ENCODE results near the gene SLC9A7.

The SLC9A7 gene

DNA sequence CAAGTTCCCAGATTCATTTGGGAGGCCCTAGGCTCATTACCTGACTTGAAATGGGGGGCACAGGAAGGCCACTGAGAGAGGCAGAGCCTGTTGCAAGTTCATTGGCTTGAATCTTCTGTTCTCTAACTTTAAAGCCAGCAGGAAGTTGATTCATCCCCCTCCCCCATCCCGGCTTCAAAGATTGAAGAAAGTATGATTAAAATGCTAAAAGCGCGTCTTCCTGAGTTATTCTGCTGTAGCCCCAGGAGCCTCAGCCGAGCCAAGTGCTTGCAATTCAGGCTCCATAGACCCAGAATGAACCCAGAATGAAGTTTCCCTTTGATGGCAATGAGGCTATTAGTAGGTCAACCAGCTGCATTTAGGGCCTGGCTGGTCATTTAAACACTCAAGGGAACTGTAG lies 170.7 kb downstream of the SLC9A7 start:
- Histone ChIP-seq H3K79me2 (ENCODE audit: insufficient read depth, low read depth) (no peaks in the 10 kb centered on the region), H3K27ac (no peak overlapping the region), H4K20me1 (ENCODE audit: insufficient read depth) (no peaks in the 10 kb centered on the region), H3K27me3 (ENCODE audit: insufficient read depth, low read depth) (no peaks in the 10 kb centered on the region), H3K4me3 (IDR thresholded peaks at IDR 0.05; ENCODE audit: insufficient read depth, low read depth, low read length) (no peak overlapping the region), H3K9ac (no peak overlapping the region), H3K36me3 (ENCODE audit: insufficient read depth) (no peaks in the 10 kb centered on the region), H3K4me2 (no peak overlapping the region), H2AFZ (ENCODE audit: low read depth) (no peak overlapping the region), H3K4me1 (ENCODE audit: low read depth, poor library complexity, severe bottlenecking) (no peaks in the 10 kb centered on the region)
- TF ChIP-seq, protein P1, sequence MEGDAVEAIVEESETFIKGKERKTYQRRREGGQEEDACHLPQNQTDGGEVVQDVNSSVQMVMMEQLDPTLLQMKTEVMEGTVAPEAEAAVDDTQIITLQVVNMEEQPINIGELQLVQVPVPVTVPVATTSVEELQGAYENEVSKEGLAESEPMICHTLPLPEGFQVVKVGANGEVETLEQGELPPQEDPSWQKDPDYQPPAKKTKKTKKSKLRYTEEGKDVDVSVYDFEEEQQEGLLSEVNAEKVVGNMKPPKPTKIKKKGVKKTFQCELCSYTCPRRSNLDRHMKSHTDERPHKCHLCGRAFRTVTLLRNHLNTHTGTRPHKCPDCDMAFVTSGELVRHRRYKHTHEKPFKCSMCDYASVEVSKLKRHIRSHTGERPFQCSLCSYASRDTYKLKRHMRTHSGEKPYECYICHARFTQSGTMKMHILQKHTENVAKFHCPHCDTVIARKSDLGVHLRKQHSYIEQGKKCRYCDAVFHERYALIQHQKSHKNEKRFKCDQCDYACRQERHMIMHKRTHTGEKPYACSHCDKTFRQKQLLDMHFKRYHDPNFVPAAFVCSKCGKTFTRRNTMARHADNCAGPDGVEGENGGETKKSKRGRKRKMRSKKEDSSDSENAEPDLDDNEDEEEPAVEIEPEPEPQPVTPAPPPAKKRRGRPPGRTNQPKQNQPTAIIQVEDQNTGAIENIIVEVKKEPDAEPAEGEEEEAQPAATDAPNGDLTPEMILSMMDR (conservative IDR thresholded peaks at IDR 0.05; ENCODE audit: low read depth, low read length) = no peak

DNA sequence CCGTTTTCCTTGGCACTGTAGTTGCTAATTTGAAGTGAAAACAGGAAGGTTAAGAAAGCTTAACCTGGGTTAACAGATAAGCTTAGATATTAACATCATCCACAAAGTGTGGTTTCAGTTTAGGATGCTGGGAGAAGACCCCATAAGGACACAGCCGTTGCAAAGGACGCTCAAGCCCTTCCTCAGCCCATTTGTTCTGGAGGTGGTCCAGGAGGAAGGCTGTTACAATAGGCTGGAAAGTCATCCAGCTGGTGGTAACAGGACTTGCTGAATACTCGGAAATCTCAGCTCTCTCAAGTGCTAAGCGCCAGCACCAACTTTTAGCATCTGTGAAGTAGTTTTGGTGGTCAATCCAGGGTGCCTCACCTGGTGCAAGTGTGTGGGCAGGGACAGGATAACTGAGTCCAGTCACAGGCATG lies 171.2 kb downstream of the SLC9A7 start:
- H3K4me2 ChIP-seq = no peak overlapping the region
- H3K79me2 ChIP-seq (ENCODE audit: insufficient read depth, low read depth) = no peaks in the 10 kb centered on the region
- H3K4me1 ChIP-seq (ENCODE audit: low read depth, poor library complexity, severe bottlenecking) = no peaks in the 10 kb centered on the region
- TF ChIP-seq, protein P1 (conservative IDR thresholded peaks at IDR 0.05; ENCODE audit: low read depth, low read length) = no peak
- no peak overlapping the region for H3K27ac ChIP-seq
- no peak overlapping the region for H3K4me3 ChIP-seq (IDR thresholded peaks at IDR 0.05; ENCODE audit: insufficient read depth, low read depth, low read length)
- H3K27me3 ChIP-seq (ENCODE audit: insufficient read depth, low read depth) = no peaks in the 10 kb centered on the region
- no peak overlapping the region for H2AFZ ChIP-seq (ENCODE audit: low read depth)
- H3K36me3 ChIP-seq (ENCODE audit: insufficient read depth) = no peaks in the 10 kb centered on the region
- H4K20me1 ChIP-seq (ENCODE audit: insufficient read depth) = no peaks in the 10 kb centered on the region
- H3K9ac ChIP-seq = no peak overlapping the region

DNA sequence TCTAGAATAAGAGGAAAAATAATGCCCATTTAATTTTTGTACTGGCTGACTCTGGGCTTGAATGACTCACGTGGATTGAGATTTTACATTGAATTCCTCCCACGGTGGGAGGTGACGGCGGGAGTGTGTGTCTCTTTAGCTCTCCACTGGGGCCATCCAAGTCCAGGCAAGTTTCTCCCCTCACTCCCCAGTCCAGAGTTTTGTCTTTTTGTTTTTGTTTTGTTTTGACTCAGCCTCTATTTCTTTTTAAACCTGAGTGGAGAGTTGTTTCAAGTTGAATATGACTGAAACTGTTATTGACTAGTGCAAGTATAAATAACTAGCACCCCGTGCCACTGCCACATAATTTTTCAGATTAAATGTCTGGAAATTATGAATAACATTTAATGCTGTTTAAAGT lies 171.8 kb downstream of the SLC9A7 start:
- Histone ChIP-seq H2AFZ (ENCODE audit: low read depth) (no peak overlapping the region), H3K4me3 (IDR thresholded peaks at IDR 0.05; ENCODE audit: insufficient read depth, low read depth, low read length) (no peak overlapping the region), H3K27ac (no peak overlapping the region), H3K27me3 (ENCODE audit: insufficient read depth, low read depth) (no peaks in the 10 kb centered on the region), H3K4me2 (no peak overlapping the region), H3K9ac (no peak overlapping the region), H4K20me1 (ENCODE audit: insufficient read depth) (no peaks in the 10 kb centered on the region), H3K4me1 (ENCODE audit: low read depth, poor library complexity, severe bottlenecking) (no peaks in the 10 kb centered on the region), H3K36me3 (ENCODE audit: insufficient read depth) (no peaks in the 10 kb centered on the region), H3K79me2 (ENCODE audit: insufficient read depth, low read depth) (no peaks in the 10 kb centered on the region)
- TF ChIP-seq, protein P1 (conservative IDR thresholded peaks at IDR 0.05; ENCODE audit: low read depth, low read length) = no peak

DNA sequence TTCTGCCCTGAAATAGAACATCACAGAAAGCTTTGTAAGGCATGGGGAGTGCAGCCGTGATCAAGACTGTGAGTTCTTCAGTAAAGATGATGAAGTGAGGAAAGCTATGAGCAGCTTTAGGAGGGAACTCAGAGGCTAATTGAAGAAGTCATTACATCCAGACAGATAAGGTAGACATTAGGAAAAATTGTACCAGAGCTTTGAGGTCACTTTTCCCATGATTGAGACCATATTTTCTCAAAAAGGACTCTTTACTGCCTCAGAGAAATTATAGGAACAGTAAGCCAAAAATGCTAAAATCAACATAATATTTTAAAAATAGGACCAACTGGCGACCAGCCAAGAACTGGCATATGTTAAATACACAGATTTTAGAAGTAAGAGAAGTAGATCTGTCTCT lies 174.2 kb downstream of the SLC9A7 start:
- Histone ChIP-seq H3K4me3 (IDR thresholded peaks at IDR 0.05; ENCODE audit: insufficient read depth, low read depth, low read length) (no peak overlapping the region), H3K4me1 (ENCODE audit: low read depth, poor library complexity, severe bottlenecking) (no peaks in the 10 kb centered on the region), H3K27ac (no peak overlapping the region), H3K79me2 (ENCODE audit: insufficient read depth, low read depth) (no peaks in the 10 kb centered on the region), H3K27me3 (ENCODE audit: insufficient read depth, low read depth) (no peaks in the 10 kb centered on the region), H2AFZ (ENCODE audit: low read depth) (no peak overlapping the region), H3K36me3 (ENCODE audit: insufficient read depth) (no peaks in the 10 kb centered on the region), H4K20me1 (ENCODE audit: insufficient read depth) (no peaks in the 10 kb centered on the region), H3K4me2 (no peak overlapping the region), H3K9ac (no peak overlapping the region)
- TF ChIP-seq, protein P1 (conservative IDR thresholded peaks at IDR 0.05; ENCODE audit: low read depth, low read length) = no peak

All from KMS-11 (cell line).